Left forelimb (tissue), 1 donor: ENCODE results near the gene ZBTB21.

Source experiments
- DNase-seq: peaks from one replicate; pipeline ENCODE4 v3.0.0-alpha.2; 2018; ENCODE audit warnings: low spot score

The ZBTB21 gene

GRCh38 chr21:41992576-41992975, 17.6 kb downstream of the ZBTB21 start:
- DNase-seq: no peak

- DNase-seq: no peak
These were observed 18.5 kb downstream of the ZBTB21 start for GRCh38 chr21:41991659-41992058.

- no peak for DNase-seq
These were observed 20.5 kb downstream of the ZBTB21 start for GRCh38 chr21:41989698-41990097.

- DNase-seq: no peak
These were observed 22.9 kb downstream of the ZBTB21 start for GRCh38 chr21:41987310-41987709.

GRCh38 chr21:41985662-41986416, 24.3 kb downstream of the ZBTB21 start:
- DNase-seq: no peak

- no peak for DNase-seq
These were observed 26.9 kb downstream of the ZBTB21 start for GRCh38 chr21:41983229-41983628.

GRCh38 chr21:41980561-41980960, 29.6 kb downstream of the ZBTB21 start:
- no peak for DNase-seq

GRCh38 chr21:41979751-41980369, 30.3 kb downstream of the ZBTB21 start:
- no peak for DNase-seq

GRCh38 chr21:41979335-41979734, 30.8 kb downstream of the ZBTB21 start:
- DNase-seq: no peak

- DNase-seq: no peak
These were observed 32.9 kb downstream of the ZBTB21 start for GRCh38 chr21:41977034-41977950.

GRCh38 chr21:41976611-41977010, 33.5 kb downstream of the ZBTB21 start:
- DNase-seq: no peak

- DNase-seq: no peak
These were observed 34.5 kb downstream of the ZBTB21 start for GRCh38 chr21:41975391-41976272.

- no peak for DNase-seq
These were observed 35.5 kb downstream of the ZBTB21 start for GRCh38 chr21:41974752-41975053.

GRCh38 chr21:41973861-41974751, 36.1 kb downstream of the ZBTB21 start:
- no peak for DNase-seq

GRCh38 chr21:41973427-41973831, 36.7 kb downstream of the ZBTB21 start:
- no peak for DNase-seq

- DNase-seq: no peak
These were observed 37.5 kb downstream of the ZBTB21 start for GRCh38 chr21:41972511-41973205.

- no peak for DNase-seq
These were observed 38.3 kb downstream of the ZBTB21 start for GRCh38 chr21:41971891-41972290.

- no peak for DNase-seq
These were observed 39.2 kb downstream of the ZBTB21 start for GRCh38 chr21:41970751-41971653.

GRCh38 chr21:41970106-41970391, 40.1 kb downstream of the ZBTB21 start:
- DNase-seq: no peak
